A549 treated with GW870086 at 1 μM for 4 hours (cell line): ENCODE results near the gene TRAPPC10. TPM values are rescaled to one million over a fixed set of nuclear protein-coding genes. Genes with fewer than 3 reads are reported as not detected.

Experiments used
- total RNA-seq: library from RNA; stranded (reverse); fragments of 200-300 nt; extraction: Qiagen RNA extraction; gene quantifications from 5 replicates; pipeline ENCODE4 v1.2.3, GENCODE V29; 2022; ENCODE audit warnings: low read depth

Gene TRAPPC10, protein sequence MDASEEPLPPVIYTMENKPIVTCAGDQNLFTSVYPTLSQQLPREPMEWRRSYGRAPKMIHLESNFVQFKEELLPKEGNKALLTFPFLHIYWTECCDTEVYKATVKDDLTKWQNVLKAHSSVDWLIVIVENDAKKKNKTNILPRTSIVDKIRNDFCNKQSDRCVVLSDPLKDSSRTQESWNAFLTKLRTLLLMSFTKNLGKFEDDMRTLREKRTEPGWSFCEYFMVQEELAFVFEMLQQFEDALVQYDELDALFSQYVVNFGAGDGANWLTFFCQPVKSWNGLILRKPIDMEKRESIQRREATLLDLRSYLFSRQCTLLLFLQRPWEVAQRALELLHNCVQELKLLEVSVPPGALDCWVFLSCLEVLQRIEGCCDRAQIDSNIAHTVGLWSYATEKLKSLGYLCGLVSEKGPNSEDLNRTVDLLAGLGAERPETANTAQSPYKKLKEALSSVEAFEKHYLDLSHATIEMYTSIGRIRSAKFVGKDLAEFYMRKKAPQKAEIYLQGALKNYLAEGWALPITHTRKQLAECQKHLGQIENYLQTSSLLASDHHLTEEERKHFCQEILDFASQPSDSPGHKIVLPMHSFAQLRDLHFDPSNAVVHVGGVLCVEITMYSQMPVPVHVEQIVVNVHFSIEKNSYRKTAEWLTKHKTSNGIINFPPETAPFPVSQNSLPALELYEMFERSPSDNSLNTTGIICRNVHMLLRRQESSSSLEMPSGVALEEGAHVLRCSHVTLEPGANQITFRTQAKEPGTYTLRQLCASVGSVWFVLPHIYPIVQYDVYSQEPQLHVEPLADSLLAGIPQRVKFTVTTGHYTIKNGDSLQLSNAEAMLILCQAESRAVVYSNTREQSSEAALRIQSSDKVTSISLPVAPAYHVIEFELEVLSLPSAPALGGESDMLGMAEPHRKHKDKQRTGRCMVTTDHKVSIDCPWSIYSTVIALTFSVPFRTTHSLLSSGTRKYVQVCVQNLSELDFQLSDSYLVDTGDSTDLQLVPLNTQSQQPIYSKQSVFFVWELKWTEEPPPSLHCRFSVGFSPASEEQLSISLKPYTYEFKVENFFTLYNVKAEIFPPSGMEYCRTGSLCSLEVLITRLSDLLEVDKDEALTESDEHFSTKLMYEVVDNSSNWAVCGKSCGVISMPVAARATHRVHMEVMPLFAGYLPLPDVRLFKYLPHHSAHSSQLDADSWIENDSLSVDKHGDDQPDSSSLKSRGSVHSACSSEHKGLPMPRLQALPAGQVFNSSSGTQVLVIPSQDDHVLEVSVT
- 14.0 to 18.6 TPM (median 18.3 TPM) in 5 replicates for total RNA-seq

DNA sequence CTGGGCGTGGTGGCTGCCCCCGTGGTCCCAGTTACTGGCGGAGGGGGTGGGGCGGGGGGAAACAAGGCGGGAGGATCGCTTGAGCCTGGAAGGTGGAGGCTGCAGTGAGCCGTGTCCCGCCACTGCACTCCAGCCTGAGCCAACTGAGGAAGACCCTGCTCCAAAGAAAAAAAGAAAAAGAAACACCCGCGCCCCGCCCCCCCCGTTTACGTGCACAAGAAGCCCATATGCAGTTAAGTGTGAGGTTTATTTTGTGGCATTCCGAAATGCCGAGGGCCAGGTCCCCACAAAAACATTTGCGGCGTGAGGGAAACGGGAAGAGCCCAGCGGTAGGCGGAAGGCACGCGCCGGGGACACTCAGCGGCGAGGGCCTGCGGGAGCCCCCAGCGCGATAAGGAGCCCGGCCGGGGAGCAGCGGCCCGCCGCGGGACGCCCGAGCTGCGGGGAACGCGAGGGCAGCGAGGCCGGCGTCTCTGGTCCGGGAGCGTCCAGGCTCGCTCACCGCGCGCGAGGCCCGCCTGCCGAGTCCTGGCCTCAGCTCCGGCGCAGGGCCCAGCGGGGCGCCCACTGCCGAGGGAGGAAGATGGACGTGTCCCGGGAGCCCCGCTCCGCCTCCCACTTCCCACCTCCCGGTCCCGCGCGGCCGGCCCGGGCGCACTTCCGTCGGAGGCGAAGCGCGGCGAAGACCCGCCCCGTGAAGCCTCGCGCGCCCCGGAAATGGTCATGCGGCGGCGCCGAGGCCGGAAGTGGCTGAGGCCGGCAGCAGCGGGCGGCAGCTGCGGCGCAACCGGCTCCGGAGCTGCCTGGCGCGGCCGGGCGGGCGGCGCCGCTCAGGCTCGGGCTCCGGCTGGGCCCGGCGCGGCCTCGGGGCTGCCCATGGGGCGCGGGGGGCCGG lies at the start of gene TRAPPC10:
TSS of gene TRAPPC10 (plus strand) at position 731 of the 895 bp plus-strand sequence. CDS start 185 bp downstream, outside the sequence.

DNA sequence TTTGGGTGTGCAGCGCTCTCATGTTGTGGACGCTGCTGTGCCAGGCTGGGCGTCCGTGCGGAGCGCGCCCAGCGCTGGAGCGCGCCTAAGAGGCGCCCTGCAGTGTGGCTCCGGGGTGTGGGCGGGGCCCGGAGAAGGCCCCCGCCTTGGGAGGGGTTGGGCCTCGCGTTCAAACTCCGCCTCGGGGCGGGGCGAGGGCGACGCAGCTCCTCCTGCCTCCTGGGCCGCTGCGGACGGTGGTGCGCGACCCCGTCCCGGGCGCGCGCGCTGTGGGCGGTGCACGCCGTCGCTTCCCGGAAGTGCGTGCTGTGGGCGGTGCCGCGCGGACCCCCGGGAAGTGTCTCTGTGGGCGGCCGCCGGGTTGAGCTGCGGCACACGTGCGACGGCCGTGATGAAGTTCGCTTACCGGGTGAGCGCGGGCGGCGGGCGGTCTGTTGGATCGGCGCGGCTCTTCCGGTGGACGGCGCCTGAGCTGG lies 95.0 kb downstream of the TRAPPC10 start, which contains the start of gene PWP2:
TSS of gene PWP2 (plus strand) at position 374 of the 476 bp plus-strand sequence. CDS start at position 392, 18 bp downstream.

Other genes starting within 250 kb of the TRAPPC10 start
- gene CSTB, start 236.0 kb upstream of the TRAPPC10 start, total RNA-seq, result 81.7 to 101 TPM (median 88.1 TPM) in 5 replicates
- gene RRP1, start 222.7 kb upstream of the TRAPPC10 start, total RNA-seq, result 29.9 to 39.4 TPM (median 36.3 TPM) in 5 replicates
- gene AGPAT3, start 147.1 kb upstream of the TRAPPC10 start, total RNA-seq, result 18.7 to 28.1 TPM (median 23.7 TPM) in 5 replicates
- gene PWP2, start 95.1 kb downstream of the TRAPPC10 start, total RNA-seq, result 1.4 to 4.4 TPM (median 2.2 TPM) in 5 replicates
- 2.7 to 5.6 TPM (median 3.0 TPM) in 5 replicates for gene GATD3, start 121.4 kb downstream of the TRAPPC10 start, total RNA-seq
- gene ICOSLG, start 228.6 kb downstream of the TRAPPC10 start, total RNA-seq, result 3.7 to 5.0 TPM (median 4.4 TPM) in 5 replicates
- gene DNMT3L, start 249.6 kb downstream of the TRAPPC10 start, total RNA-seq, result not detected in 5 replicates